Nephron (organoid): ENCODE measurements around the gene PROKR2.

Experiments
- H3K27ac Mint-ChIP-seq, 3 experiments: 2 replicates each; pipeline ENCODE4 v1.8.0; 2020; ENCODE audit warnings: mixed read lengths in 3 of 3, mild to moderate bottlenecking in 2 of 3, moderate library complexity in 1 of 3
- H3K27me3 Mint-ChIP-seq: 2 replicates; pipeline ENCODE4 v1.8.0; 2021; ENCODE audit warnings: low read depth, mild to moderate bottlenecking, moderate library complexity, mixed read lengths
- H3K36me3 Mint-ChIP-seq: 2 replicates; pipeline ENCODE4 v1.8.0; 2020; ENCODE audit warnings: low read depth, mixed read lengths
- H3K4me1 Mint-ChIP-seq: 2 replicates; pipeline ENCODE4 v1.8.0; 2020; ENCODE audit warnings: mixed read lengths
- H3K4me3 Mint-ChIP-seq, 3 experiments: 2 replicates each; pipeline ENCODE4 v1.8.0; 2020; ENCODE audit warnings: mild to moderate bottlenecking in 3 of 3, mixed read lengths in 3 of 3, moderate library complexity in 2 of 3
- H3K9me3 Mint-ChIP-seq: 2 replicates; pipeline ENCODE4 v1.8.0; 2020; ENCODE audit warnings: mixed read lengths
- CTCF ChIP-seq, 3 experiments: fragments of 200-600 bp; sonication (generic); IDR thresholded peaks; one replicate each; pipeline ENCODE4 v1.5.0; 2021; ENCODE audit warnings: antibody characterized with exemption in 3 of 3; ENCODE audit not compliant: unreplicated experiment in 3 of 3

Gene PROKR2

GRCh38 chr20:5331340-5331739, 14.6 kb upstream of the PROKR2 start:
- Mint-ChIP-seq H3K27ac (no peak overlapping the region), H3K4me1 (no peaks in the 10 kb centered on the region), H3K4me3 (no peak overlapping the region), H3K9me3 (no peaks in the 10 kb centered on the region), H3K27me3 (peaks cover 18% of the 10 kb centered on the region), H3K36me3 (no peaks in the 10 kb centered on the region)
- TF ChIP-seq CTCF (IDR thresholded peaks at IDR 0.05; ENCODE audit: unreplicated experiment in 3 of 3) = no peak

GRCh38 chr20:5328268-5328667, 11.5 kb upstream of the PROKR2 start:
- H3K27me3 Mint-ChIP-seq = peaks cover 44% of the 10 kb centered on the region
- H3K4me3 Mint-ChIP-seq = no peak overlapping the region
- no peak for TF ChIP-seq CTCF (IDR thresholded peaks at IDR 0.05; ENCODE audit: unreplicated experiment in 3 of 3)
- H3K36me3 Mint-ChIP-seq = no peaks in the 10 kb centered on the region
- no peaks in the 10 kb centered on the region for H3K4me1 Mint-ChIP-seq
- no peaks in the 10 kb centered on the region for H3K9me3 Mint-ChIP-seq
- peak overlapping the region in 1 of 3 experiments; percentile 10 for H3K27ac Mint-ChIP-seq

- Mint-ChIP-seq H3K27ac (no peak overlapping the region), H3K4me1 (no peaks in the 10 kb centered on the region), H3K27me3 (peaks cover 51% of the 10 kb centered on the region), H3K9me3 (no peaks in the 10 kb centered on the region), H3K4me3 (no peak overlapping the region), H3K36me3 (no peaks in the 10 kb centered on the region)
- no peak for TF ChIP-seq CTCF (IDR thresholded peaks at IDR 0.05; ENCODE audit: unreplicated experiment in 3 of 3)
Measured at GRCh38 chr20:5327356-5327755, 10.6 kb upstream of the PROKR2 start.

DNA sequence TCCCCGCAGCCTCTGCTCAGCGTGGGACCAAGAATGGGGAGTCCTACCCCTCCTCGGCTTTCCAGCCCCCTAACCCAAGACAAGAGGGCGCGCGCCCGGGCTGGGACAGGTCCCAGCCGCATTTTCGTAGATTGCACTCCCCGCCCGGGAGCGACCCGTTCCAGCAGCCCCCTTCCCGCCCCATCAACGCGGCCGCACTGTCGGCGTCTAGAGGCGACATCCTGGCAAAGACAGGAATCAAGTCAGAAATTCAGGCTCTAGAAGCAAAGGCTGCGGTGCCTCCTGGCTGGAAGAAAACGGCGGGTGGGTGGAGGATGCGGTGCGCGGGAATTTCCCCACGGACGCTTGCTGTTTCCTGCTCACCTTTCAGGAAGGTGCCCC, 957 bp downstream of the PROKR2 start:
- Mint-ChIP-seq H3K4me3 (peak overlapping the region in 1 of 3 experiments; percentile 65), H3K9me3 (no peaks in the 10 kb centered on the region), H3K27ac (no peak overlapping the region), H3K4me1 (no peaks in the 10 kb centered on the region), H3K36me3 (no peaks in the 10 kb centered on the region), H3K27me3 (peaks cover 91% of the 10 kb centered on the region)
- no peak for TF ChIP-seq CTCF (IDR thresholded peaks at IDR 0.05; ENCODE audit: unreplicated experiment in 3 of 3)

DNA sequence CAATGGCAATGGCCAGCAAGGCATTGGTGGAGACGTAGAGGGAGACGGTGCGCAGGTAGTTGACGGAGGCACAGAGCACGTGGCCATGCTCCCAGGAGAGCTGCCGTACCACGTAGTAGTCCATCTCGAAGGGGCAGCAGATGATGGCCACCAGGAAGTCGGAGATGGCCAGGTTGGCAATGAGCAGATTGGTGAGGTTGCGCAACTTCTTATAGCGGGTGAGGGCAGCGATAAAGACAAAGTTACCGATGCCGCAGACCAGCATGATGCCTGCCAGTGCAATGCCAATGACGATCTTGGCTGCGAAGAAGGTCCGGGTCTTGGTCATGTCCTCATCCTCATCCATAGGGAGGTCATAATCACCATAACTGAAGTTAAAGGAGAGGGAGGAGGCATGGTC, 2.8 kb downstream of the PROKR2 start:
- Mint-ChIP-seq H3K4me1 (no peaks in the 10 kb centered on the region), H3K9me3 (peaks cover 15% of the 10 kb centered on the region), H3K36me3 (no peaks in the 10 kb centered on the region), H3K27me3 (peaks cover 76% of the 10 kb centered on the region), H3K27ac (no peak overlapping the region), H3K4me3 (no peak overlapping the region)
- TF ChIP-seq CTCF (IDR thresholded peaks at IDR 0.05; ENCODE audit: unreplicated experiment in 3 of 3) = no peak

- Mint-ChIP-seq H3K27me3 (peaks cover 67% of the 10 kb centered on the region), H3K9me3 (peaks cover 22% of the 10 kb centered on the region), H3K4me3 (no peak overlapping the region), H3K36me3 (no peaks in the 10 kb centered on the region), H3K27ac (no peak overlapping the region), H3K4me1 (no peaks in the 10 kb centered on the region)
- no peak for TF ChIP-seq CTCF (IDR thresholded peaks at IDR 0.05; ENCODE audit: unreplicated experiment in 3 of 3)
Measured at GRCh38 chr20:5312518-5312917, 4.2 kb downstream of the PROKR2 start.
